Liver (tissue), 9 donors: ENCODE results near the gene PCMT1. TPM values are rescaled to one million over a fixed set of nuclear protein-coding genes. Genes with fewer than 3 reads are reported as not detected.

Experiments
- DNase-seq: peaks from one replicate; pipeline ENCODE4 v3.0.0-alpha.2; 2017; ENCODE audit warnings: low spot score
- H3K27ac ChIP-seq, 2 donors: one replicate each; pipeline ENCODE4 v1.7.0; 2013; ENCODE audit warnings: inconsistent platforms in 2 of 2, low read length in 2 of 2, control low read depth in 1 of 2, low read depth in 1 of 2, mild to moderate bottlenecking in 1 of 2
- H3K27me3 ChIP-seq, 4 donors: one replicate each; pipeline versions ENCODE4 v1.6.1 to v1.7.0; 2013; ENCODE audit warnings: low read length in 3 of 4, inconsistent platforms in 1 of 4, mild to moderate bottlenecking in 1 of 4, moderate library complexity in 1 of 4; ENCODE audit not compliant: control insufficient read depth in 4 of 4, insufficient read depth in 4 of 4
- H3K36me3 ChIP-seq, 4 donors: one replicate each; pipeline versions ENCODE4 v1.6.1 to v1.7.0; 2013; ENCODE audit warnings: low read length in 3 of 4, mild to moderate bottlenecking in 3 of 4, low read depth in 1 of 4, moderate library complexity in 1 of 4; ENCODE audit not compliant: control insufficient read depth in 4 of 4, insufficient read depth in 3 of 4
- H3K4me1 ChIP-seq, 4 donors: one replicate each; pipeline versions ENCODE4 v1.6.1 to v1.7.0; 2013; ENCODE audit warnings: low read length in 3 of 4, mild to moderate bottlenecking in 3 of 4, moderate library complexity in 1 of 4; ENCODE audit not compliant: control insufficient read depth in 4 of 4, insufficient read depth in 4 of 4
- H3K4me3 ChIP-seq, 3 donors: one replicate each; pipeline versions ENCODE4 v1.6.1 to v1.7.0; 2013; ENCODE audit warnings: low read length in 3 of 3, control low read depth in 1 of 3, low read depth in 1 of 3, mild to moderate bottlenecking in 1 of 3
- H3K9ac ChIP-seq, 2 donors: one replicate each; pipeline ENCODE4 v1.7.0; 2013; ENCODE audit warnings: low read length in 2 of 2, mild to moderate bottlenecking in 2 of 2, moderate library complexity in 2 of 2, control low read depth in 1 of 2, low read depth in 1 of 2
- H3K9me3 ChIP-seq, 4 donors: one replicate each; pipeline versions ENCODE4 v1.6.1 to v1.7.0; 2013; ENCODE audit warnings: low read length in 3 of 4; ENCODE audit not compliant: control insufficient read depth in 4 of 4
- EGR1 ChIP-seq, 2 donors: IDR thresholded peaks; 2 replicates each; pipeline ENCODE4 v1.6.1; 2016 to 2018; ENCODE audit warnings: antibody characterized with exemption in 2 of 2, low read depth in 2 of 2
- FOXA1 ChIP-seq: IDR thresholded peaks from 2 replicates; pipeline ENCODE4 v1.6.1; 2016; ENCODE audit warnings: antibody characterized with exemption
- FOXA2 ChIP-seq: IDR thresholded peaks from 2 replicates; pipeline ENCODE4 v1.6.1; 2016; ENCODE audit warnings: antibody characterized with exemption
- GABPA ChIP-seq, 2 donors: IDR thresholded peaks in 1 of 2; conservative IDR thresholded peaks in 1 of 2; 2 replicates each; pipeline ENCODE4 v1.6.1; 2016; ENCODE audit warnings: antibody characterized with exemption in 2 of 2, mild to moderate bottlenecking in 1 of 2, moderate library complexity in 1 of 2
- HNF4A ChIP-seq, 2 donors: conservative IDR thresholded peaks; 2 replicates each; pipeline ENCODE4 v1.6.1; 2016; ENCODE audit warnings: antibody characterized with exemption in 2 of 2, mild to moderate bottlenecking in 2 of 2
- HNF4G ChIP-seq: IDR thresholded peaks from 2 replicates; pipeline ENCODE4 v1.6.1; 2016; ENCODE audit warnings: antibody characterized with exemption
- JUND ChIP-seq, 2 donors: IDR thresholded peaks; 2 replicates each; pipeline ENCODE4 v1.6.1; 2016; ENCODE audit warnings: antibody characterized with exemption in 2 of 2
- NR2F2 ChIP-seq: IDR thresholded peaks from 2 replicates; pipeline ENCODE4 v1.6.1; 2016; ENCODE audit warnings: antibody characterized with exemption
- RAD21 ChIP-seq, 2 donors: IDR thresholded peaks; 2 replicates each; pipeline ENCODE4 v1.6.1; 2016; ENCODE audit warnings: antibody characterized with exemption in 2 of 2, mild to moderate bottlenecking in 2 of 2
- RXRA ChIP-seq, 2 donors: IDR thresholded peaks; 2 replicates each; pipeline ENCODE4 v1.6.1; 2017 to 2018; ENCODE audit warnings: antibody characterized with exemption in 2 of 2, mild to moderate bottlenecking in 1 of 2
- SP1 ChIP-seq: IDR thresholded peaks from 2 replicates; pipeline ENCODE4 v1.6.1; 2018; ENCODE audit warnings: antibody characterized with exemption, mild to moderate bottlenecking
- TAF1 ChIP-seq: conservative IDR thresholded peaks from 2 replicates; pipeline ENCODE4 v1.6.1; 2016; ENCODE audit warnings: antibody characterized with exemption, mild to moderate bottlenecking
- YY1 ChIP-seq: IDR thresholded peaks from 2 replicates; pipeline ENCODE4 v1.6.1; 2016; ENCODE audit warnings: antibody characterized with exemption, mild to moderate bottlenecking
- WGBS: extraction: QIAGEN DNeasy Blood & Tissue Kit; methylation state at CpG from one replicate; pipeline ENCODE4 v1.1.7; 2013; 5-methylcytosine and 5-hydroxymethylcytosine counted together
- polyA plus RNA-seq, 2 donors: library from polyadenylated mRNA; stranded (reverse) in 1 of 2; unstranded in 1 of 2; fragments of 200-250 nt in 1 of 2; fragments of >200 nt in 1 of 2; fragmentation: Nextera tagmentation in 1 of 2; extraction: Ambion mirVana in 1 of 2; gene quantifications; one replicate each; pipeline versions ENCODE4 v1.2.1 to v1.2.3, GENCODE V29; 2013 to 2015
- total RNA-seq, 2 donors: library from RNA; depleted of rRNA; stranded (reverse); fragments of >200 nt; gene quantifications; one replicate each; pipeline ENCODE4 v1.2.3, GENCODE V29; 2014
- TF ChIP-seq, protein P1 (sequence below): IDR thresholded peaks from 2 replicates; pipeline ENCODE4 v1.6.1; 2016; ENCODE audit warnings: antibody characterized with exemption
- TF ChIP-seq, protein P2 (sequence below): IDR thresholded peaks from 2 replicates; pipeline ENCODE4 v1.6.1; 2016; ENCODE audit warnings: antibody characterized with exemption
- TF ChIP-seq, protein P3 (sequence below): IDR thresholded peaks from 2 replicates; pipeline ENCODE4 v1.6.1; 2016; ENCODE audit warnings: antibody characterized with exemption, mild to moderate bottlenecking
- TF ChIP-seq, protein P4 (sequence below): fragments of 150-350 bp; IDR thresholded peaks from 2 replicates; pipeline ENCODE4 v1.5.1; 2017; ENCODE audit warnings: improper control_type of control experiment, low read depth, low read length; ENCODE audit not compliant: missing input control
- TF ChIP-seq, protein P5 (sequence below): IDR thresholded peaks from 2 replicates; pipeline ENCODE4 v1.6.1; 2016; ENCODE audit warnings: antibody characterized with exemption
- donor health status: healthy.
- donor health status: healthy.
- donor health status: healthy.
- donor health status: healthy.
- donor health status: healthy.

The PCMT1 gene
- total and polyA plus RNA-seq, 4 donors = 56.8 to 78.8 (median 75.0) TPM

DNA sequence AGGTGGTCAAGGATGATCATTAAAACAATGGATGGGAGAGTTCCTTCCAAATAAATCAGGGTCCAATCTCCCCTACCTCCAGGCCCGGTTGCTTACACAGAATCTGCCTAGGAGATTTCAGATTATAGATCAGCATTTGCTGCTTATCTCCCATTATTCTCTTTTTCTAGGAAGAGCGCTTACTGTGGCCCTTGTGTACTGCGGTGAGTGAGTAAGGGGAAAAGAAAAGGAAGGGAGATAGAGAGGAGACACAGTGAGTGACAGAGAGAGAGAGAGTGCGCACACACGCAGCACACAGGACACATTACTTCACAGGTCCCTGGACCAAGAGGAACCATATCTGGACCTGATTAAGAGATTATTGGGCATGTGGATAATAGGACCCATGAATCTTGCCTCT, 37.8 kb upstream of the PCMT1 start:
- DNase-seq = no peak
- Histone ChIP-seq H3K36me3 (no peaks in the 10 kb centered on the region), H3K27ac (no peak overlapping the region), H3K4me1 (peaks cover 5 to 10% (median 7%) of the 10 kb centered on the region in 4 donors), H3K9ac (no peak overlapping the region), H3K27me3 (no peaks in the 10 kb centered on the region), H3K9me3 (no peaks in the 10 kb centered on the region), H3K4me3 (no peak overlapping the region)
- 97% methylated on average over 5 of the region's 5 CpGs for WGBS
- TF ChIP-seq FOXA1 (no peak), YY1 (no peak), JUND (IDR thresholded peaks at IDR 0.05) (no peak), GABPA (IDR thresholded peaks at IDR 0.05 in 1 of 2, conservative IDR thresholded peaks at IDR 0.05 in 1 of 2) (no peak), TAF1 (no peak), RXRA (IDR thresholded peaks at IDR 0.05) (no peak), RAD21 (IDR thresholded peaks at IDR 0.05) (no peak), EGR1 (IDR thresholded peaks at IDR 0.05; ENCODE audit: low read depth in 2 of 2) (no peak)
- TF ChIP-seq, protein P1, sequence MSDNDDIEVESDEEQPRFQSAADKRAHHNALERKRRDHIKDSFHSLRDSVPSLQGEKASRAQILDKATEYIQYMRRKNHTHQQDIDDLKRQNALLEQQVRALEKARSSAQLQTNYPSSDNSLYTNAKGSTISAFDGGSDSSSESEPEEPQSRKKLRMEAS = no peak

DNA sequence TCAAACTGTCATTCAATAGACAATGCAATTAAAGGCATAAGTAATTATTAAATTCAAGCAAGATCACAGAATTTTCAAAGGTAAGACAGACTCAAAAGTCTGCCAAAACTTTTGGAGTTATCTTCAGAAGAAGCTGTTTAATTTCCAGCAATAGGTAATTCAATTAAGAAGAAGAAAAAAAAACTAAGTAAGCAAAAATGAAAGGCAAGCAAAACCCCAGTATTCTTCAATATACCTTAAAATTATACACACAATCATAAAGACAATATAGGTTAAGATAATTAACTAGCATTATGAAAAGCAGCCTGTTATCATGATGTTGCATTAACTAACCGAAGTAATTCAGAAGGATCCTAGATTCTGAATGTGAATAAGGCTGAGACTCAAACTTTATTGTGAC, 35.1 kb upstream of the PCMT1 start:
- Histone ChIP-seq H3K9me3 (no peaks in the 10 kb centered on the region), H3K4me1 (peaks cover 5 to 21% (median 11%) of the 10 kb centered on the region in 4 donors), H3K27ac (no peak overlapping the region), H3K4me3 (no peak overlapping the region), H3K36me3 (no peaks in the 10 kb centered on the region), H3K27me3 (no peaks in the 10 kb centered on the region), H3K9ac (no peak overlapping the region)
- TF ChIP-seq RXRA (IDR thresholded peaks at IDR 0.05) (no peak), SP1 (no peak), HNF4G (no peak), GABPA (IDR thresholded peaks at IDR 0.05 in 1 of 2, conservative IDR thresholded peaks at IDR 0.05 in 1 of 2) (no peak), TAF1 (no peak), HNF4A (conservative IDR thresholded peaks at IDR 0.05) (no peak), EGR1 (IDR thresholded peaks at IDR 0.05; ENCODE audit: low read depth in 2 of 2) (no peak), YY1 (no peak), FOXA2 (no peak), FOXA1 (no peak), NR2F2 (no peak), JUND (IDR thresholded peaks at IDR 0.05) (no peak), RAD21 (IDR thresholded peaks at IDR 0.05) (no peak)
- TF ChIP-seq, protein P1 = no peak
- TF ChIP-seq, protein P2, sequence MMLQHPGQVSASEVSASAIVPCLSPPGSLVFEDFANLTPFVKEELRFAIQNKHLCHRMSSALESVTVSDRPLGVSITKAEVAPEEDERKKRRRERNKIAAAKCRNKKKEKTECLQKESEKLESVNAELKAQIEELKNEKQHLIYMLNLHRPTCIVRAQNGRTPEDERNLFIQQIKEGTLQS = no peak
- TF ChIP-seq, protein P3, sequence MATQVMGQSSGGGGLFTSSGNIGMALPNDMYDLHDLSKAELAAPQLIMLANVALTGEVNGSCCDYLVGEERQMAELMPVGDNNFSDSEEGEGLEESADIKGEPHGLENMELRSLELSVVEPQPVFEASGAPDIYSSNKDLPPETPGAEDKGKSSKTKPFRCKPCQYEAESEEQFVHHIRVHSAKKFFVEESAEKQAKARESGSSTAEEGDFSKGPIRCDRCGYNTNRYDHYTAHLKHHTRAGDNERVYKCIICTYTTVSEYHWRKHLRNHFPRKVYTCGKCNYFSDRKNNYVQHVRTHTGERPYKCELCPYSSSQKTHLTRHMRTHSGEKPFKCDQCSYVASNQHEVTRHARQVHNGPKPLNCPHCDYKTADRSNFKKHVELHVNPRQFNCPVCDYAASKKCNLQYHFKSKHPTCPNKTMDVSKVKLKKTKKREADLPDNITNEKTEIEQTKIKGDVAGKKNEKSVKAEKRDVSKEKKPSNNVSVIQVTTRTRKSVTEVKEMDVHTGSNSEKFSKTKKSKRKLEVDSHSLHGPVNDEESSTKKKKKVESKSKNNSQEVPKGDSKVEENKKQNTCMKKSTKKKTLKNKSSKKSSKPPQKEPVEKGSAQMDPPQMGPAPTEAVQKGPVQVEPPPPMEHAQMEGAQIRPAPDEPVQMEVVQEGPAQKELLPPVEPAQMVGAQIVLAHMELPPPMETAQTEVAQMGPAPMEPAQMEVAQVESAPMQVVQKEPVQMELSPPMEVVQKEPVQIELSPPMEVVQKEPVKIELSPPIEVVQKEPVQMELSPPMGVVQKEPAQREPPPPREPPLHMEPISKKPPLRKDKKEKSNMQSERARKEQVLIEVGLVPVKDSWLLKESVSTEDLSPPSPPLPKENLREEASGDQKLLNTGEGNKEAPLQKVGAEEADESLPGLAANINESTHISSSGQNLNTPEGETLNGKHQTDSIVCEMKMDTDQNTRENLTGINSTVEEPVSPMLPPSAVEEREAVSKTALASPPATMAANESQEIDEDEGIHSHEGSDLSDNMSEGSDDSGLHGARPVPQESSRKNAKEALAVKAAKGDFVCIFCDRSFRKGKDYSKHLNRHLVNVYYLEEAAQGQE = no peak
- TF ChIP-seq, protein P4, sequence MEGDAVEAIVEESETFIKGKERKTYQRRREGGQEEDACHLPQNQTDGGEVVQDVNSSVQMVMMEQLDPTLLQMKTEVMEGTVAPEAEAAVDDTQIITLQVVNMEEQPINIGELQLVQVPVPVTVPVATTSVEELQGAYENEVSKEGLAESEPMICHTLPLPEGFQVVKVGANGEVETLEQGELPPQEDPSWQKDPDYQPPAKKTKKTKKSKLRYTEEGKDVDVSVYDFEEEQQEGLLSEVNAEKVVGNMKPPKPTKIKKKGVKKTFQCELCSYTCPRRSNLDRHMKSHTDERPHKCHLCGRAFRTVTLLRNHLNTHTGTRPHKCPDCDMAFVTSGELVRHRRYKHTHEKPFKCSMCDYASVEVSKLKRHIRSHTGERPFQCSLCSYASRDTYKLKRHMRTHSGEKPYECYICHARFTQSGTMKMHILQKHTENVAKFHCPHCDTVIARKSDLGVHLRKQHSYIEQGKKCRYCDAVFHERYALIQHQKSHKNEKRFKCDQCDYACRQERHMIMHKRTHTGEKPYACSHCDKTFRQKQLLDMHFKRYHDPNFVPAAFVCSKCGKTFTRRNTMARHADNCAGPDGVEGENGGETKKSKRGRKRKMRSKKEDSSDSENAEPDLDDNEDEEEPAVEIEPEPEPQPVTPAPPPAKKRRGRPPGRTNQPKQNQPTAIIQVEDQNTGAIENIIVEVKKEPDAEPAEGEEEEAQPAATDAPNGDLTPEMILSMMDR = no peak
- TF ChIP-seq, protein P5, sequence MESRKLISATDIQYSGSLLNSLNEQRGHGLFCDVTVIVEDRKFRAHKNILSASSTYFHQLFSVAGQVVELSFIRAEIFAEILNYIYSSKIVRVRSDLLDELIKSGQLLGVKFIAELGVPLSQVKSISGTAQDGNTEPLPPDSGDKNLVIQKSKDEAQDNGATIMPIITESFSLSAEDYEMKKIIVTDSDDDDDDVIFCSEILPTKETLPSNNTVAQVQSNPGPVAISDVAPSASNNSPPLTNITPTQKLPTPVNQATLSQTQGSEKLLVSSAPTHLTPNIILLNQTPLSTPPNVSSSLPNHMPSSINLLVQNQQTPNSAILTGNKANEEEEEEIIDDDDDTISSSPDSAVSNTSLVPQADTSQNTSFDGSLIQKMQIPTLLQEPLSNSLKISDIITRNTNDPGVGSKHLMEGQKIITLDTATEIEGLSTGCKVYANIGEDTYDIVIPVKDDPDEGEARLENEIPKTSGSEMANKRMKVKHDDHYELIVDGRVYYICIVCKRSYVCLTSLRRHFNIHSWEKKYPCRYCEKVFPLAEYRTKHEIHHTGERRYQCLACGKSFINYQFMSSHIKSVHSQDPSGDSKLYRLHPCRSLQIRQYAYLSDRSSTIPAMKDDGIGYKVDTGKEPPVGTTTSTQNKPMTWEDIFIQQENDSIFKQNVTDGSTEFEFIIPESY = no peak
- WGBS = 96% methylated on average over 1 of the region's 1 CpG
- no peak for DNase-seq
